ENCODE results near the gene DTNB. TPM values are rescaled to one million over a fixed set of nuclear protein-coding genes. Genes with fewer than 3 reads are reported as not detected.

DTNB gene
- total RNA-seq, 1 experiment from 2014 or later, result 51.9 TPM

GRCh38 chr2:25438793-25439192 lies 234.6 kb downstream of the DTNB start:
- H3F3A ChIP-seq (ENCODE audit: insufficient read depth, low read depth), result no peaks in the 10 kb centered on the region
- BruUV-seq (replicated peaks), result no TSS peak
- peaks cover 7% of the 10 kb centered on the region; the same call in 1 of the 2 replicates for H3K36me3 ChIP-seq (ENCODE audit: low read depth)

GRCh38 chr2:25437881-25438662 lies 235.3 kb downstream of the DTNB start:
- Histone ChIP-seq H4K20me1 (ENCODE audit: insufficient read depth) (no peaks in the 10 kb centered on the region), H3K27me3 (ENCODE audit: insufficient read depth, low read depth) (no peaks in the 10 kb centered on the region), H3K27ac (no peak overlapping the region), H3K9me2 (ENCODE audit: insufficient read depth) (no peaks in the 10 kb centered on the region), H3K4me3 (no peak overlapping the region), H3K36me3 (ENCODE audit: low read depth) (peaks cover 7% of the 10 kb centered on the region; the same call in 1 of the 2 replicates), H2AFZ (no peak overlapping the region), H3F3A (ENCODE audit: insufficient read depth, low read depth) (no peaks in the 10 kb centered on the region), H3K9me3 (ENCODE audit: insufficient read depth, low read depth) (no peaks in the 10 kb centered on the region), H3K4me1 (replicated peaks; ENCODE audit: insufficient read depth) (no peaks in the 10 kb centered on the region), H3K4me2 (no peak overlapping the region), H3K79me2 (ENCODE audit: low read depth) (no peaks in the 10 kb centered on the region)
- DNase-seq, result no peak
- intact Hi-C loops (cut with micrococcal nuclease; ENCODE audit: unreplicated experiment), result no loop called here
- TF ChIP-seq CTCF (conservative IDR thresholded peaks at IDR 0.05) (no peak), EZH2 (IDR thresholded peaks at IDR 0.05; ENCODE audit: low read depth) (no peak)
- BruUV-seq (replicated peaks), result no TSS peak
- CTCF ChIA-PET, result no interaction called here
- POLR2A ChIA-PET (ENCODE audit: unreplicated experiment), result no interaction called here

More at GRCh38 chr2:25438793-25439192, 234.6 kb downstream of the DTNB start:
- Histone ChIP-seq H2AFZ (no peak overlapping the region), H3K4me2 (no peak overlapping the region), H3K4me3 (no peak overlapping the region), H3K79me2 (ENCODE audit: low read depth) (no peaks in the 10 kb centered on the region), H3K4me1 (replicated peaks; ENCODE audit: insufficient read depth) (no peaks in the 10 kb centered on the region), H3K27me3 (ENCODE audit: insufficient read depth, low read depth) (no peaks in the 10 kb centered on the region), H4K20me1 (ENCODE audit: insufficient read depth) (no peaks in the 10 kb centered on the region), H3K27ac (no peak overlapping the region), H3K9me2 (ENCODE audit: insufficient read depth) (no peaks in the 10 kb centered on the region), H3K9me3 (ENCODE audit: insufficient read depth, low read depth) (no peaks in the 10 kb centered on the region)
- DNase-seq, result no peak
- intact Hi-C loops (cut with micrococcal nuclease; ENCODE audit: unreplicated experiment), result no loop called here
- TF ChIP-seq EZH2 (IDR thresholded peaks at IDR 0.05; ENCODE audit: low read depth) (no peak), CTCF (conservative IDR thresholded peaks at IDR 0.05) (no peak)
- POLR2A ChIA-PET (ENCODE audit: unreplicated experiment), result no interaction called here
- CTCF ChIA-PET, result no interaction called here

GRCh38 chr2:25435421-25435820 lies 238.0 kb downstream of the DTNB start:
- H3K4me1 ChIP-seq (replicated peaks; ENCODE audit: insufficient read depth), result no peaks in the 10 kb centered on the region
- POLR2A ChIA-PET (ENCODE audit: unreplicated experiment), result no interaction called here
- TF ChIP-seq EZH2 (IDR thresholded peaks at IDR 0.05; ENCODE audit: low read depth), result no peak
- no peak for TF ChIP-seq CTCF (conservative IDR thresholded peaks at IDR 0.05)
- H3K36me3 ChIP-seq (ENCODE audit: low read depth), result peaks cover 7% of the 10 kb centered on the region; the same call in 1 of the 2 replicates
- H3K9me3 ChIP-seq (ENCODE audit: insufficient read depth, low read depth), result no peaks in the 10 kb centered on the region
- no peak overlapping the region for H3K4me2 ChIP-seq
- H3K4me3 ChIP-seq, result no peak overlapping the region
- no peaks in the 10 kb centered on the region for H3K27me3 ChIP-seq (ENCODE audit: insufficient read depth, low read depth)
- DNase-seq, result no peak
- no peaks in the 10 kb centered on the region for H3K79me2 ChIP-seq (ENCODE audit: low read depth)
- H4K20me1 ChIP-seq (ENCODE audit: insufficient read depth), result no peaks in the 10 kb centered on the region
- H3K27ac ChIP-seq, result no peak overlapping the region
- intact Hi-C loops (cut with micrococcal nuclease; ENCODE audit: unreplicated experiment), result no loop called here
- no peak overlapping the region for H2AFZ ChIP-seq
- no peaks in the 10 kb centered on the region for H3K9me2 ChIP-seq (ENCODE audit: insufficient read depth)
- H3F3A ChIP-seq (ENCODE audit: insufficient read depth, low read depth), result no peaks in the 10 kb centered on the region
- no TSS peak for BruUV-seq (replicated peaks)
- CTCF ChIA-PET, result no interaction called here

All from PC-9 (cell line).